SK-N-SH treated with all-trans-retinoic acid at 6 μM for 48 hours (cell line): ENCODE data around the gene TRIB2.

Experiments
- ARNTL ChIP-seq: fragments of 450-650 bp; formaldehyde crosslinking; IDR thresholded peaks from 2 replicates; pipeline ENCODE4 v1.5.0; 2020; ENCODE audit warnings: low read depth, mild to moderate bottlenecking, moderate library complexity, borderline replicate concordance
- ESRRG ChIP-seq: fragments of 250-450 bp; sonication (Bioruptor Pico); IDR thresholded peaks from 2 replicates; pipeline ENCODE4 v1.6.1; 2021; ENCODE audit warnings: mild to moderate bottlenecking
- GLIS3 ChIP-seq: fragments of 250-450 bp; sonication (Bioruptor Pico); IDR thresholded peaks from 2 replicates; pipeline ENCODE4 v1.5.0; 2020; ENCODE audit warnings: mild to moderate bottlenecking, moderate library complexity
- OSR1 ChIP-seq: fragments of 250-450 bp; sonication (Bioruptor Pico); IDR thresholded peaks from 2 replicates; pipeline ENCODE4 v1.8.0; 2022; ENCODE audit warnings: moderate library complexity, mild to moderate bottlenecking, inconsistent platforms
- SNAI2 ChIP-seq: fragments of 250-450 bp; sonication (Bioruptor Pico); IDR thresholded peaks from 2 replicates; pipeline ENCODE4 v1.5.0; 2020; ENCODE audit warnings: mild to moderate bottlenecking, moderate library complexity
- TOX ChIP-seq: fragments of 250-450 bp; sonication (Bioruptor Pico); IDR thresholded peaks from 2 replicates; pipeline ENCODE4 v1.8.0; 2021; ENCODE audit warnings: mild to moderate bottlenecking, moderate library complexity, borderline replicate concordance
- ZFP3 ChIP-seq: fragments of 250-450 bp; sonication (Bioruptor Pico); IDR thresholded peaks from 2 replicates; pipeline ENCODE4 v1.5.0; 2020; ENCODE audit warnings: mild to moderate bottlenecking, moderate library complexity
- ZFP30 ChIP-seq: fragments of 450-650 bp; formaldehyde crosslinking; IDR thresholded peaks from 2 replicates; pipeline ENCODE4 v1.5.0; 2022; ENCODE audit warnings: mild to moderate bottlenecking, moderate library complexity
- ZNF565 ChIP-seq: fragments of 450-650 bp; formaldehyde crosslinking; conservative IDR thresholded peaks from 2 replicates; pipeline ENCODE4 v1.5.0; 2020; ENCODE audit warnings: low read depth, mild to moderate bottlenecking, moderate library complexity
- ZNF70 ChIP-seq: fragments of 450-650 bp; formaldehyde crosslinking; IDR thresholded peaks from 2 replicates; pipeline ENCODE4 v1.5.0; 2020; ENCODE audit warnings: mild to moderate bottlenecking, moderate library complexity
- ZNF8 ChIP-seq: fragments of 450-650 bp; formaldehyde crosslinking; IDR thresholded peaks from 2 replicates; pipeline ENCODE4 v1.5.0; 2020; ENCODE audit warnings: mild to moderate bottlenecking, moderate library complexity
- TF ChIP-seq, protein P1 (sequence below): fragments of 250-450 bp; sonication (Bioruptor Pico); IDR thresholded peaks from 2 replicates; pipeline ENCODE4 v1.5.1; 2021; ENCODE audit warnings: mild to moderate bottlenecking, moderate library complexity
- TF ChIP-seq, protein P2 (sequence below): fragments of 250-450 bp; sonication (Bioruptor Pico); IDR thresholded peaks from 2 replicates; pipeline ENCODE4 v1.5.0; 2020; ENCODE audit warnings: mild to moderate bottlenecking, moderate library complexity

DNA sequence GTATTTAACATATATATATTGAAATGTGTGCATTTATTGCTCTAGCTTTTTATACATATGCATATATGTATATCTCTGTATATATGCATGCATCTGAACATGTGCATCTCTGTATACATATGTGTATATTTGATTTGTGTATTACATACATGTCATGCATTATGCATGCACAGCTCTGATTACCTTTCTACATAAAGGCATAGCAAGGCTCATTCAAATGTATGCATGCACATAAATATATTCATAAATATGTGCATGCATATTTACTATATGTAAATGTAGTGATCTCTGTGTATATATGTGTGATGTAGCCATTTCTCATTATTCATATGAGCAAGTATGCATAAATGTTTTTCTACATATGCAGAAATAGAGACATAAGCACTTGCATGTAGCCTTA, 64.6 kb downstream of the TRIB2 start:
- TF ChIP-seq, protein P1, sequence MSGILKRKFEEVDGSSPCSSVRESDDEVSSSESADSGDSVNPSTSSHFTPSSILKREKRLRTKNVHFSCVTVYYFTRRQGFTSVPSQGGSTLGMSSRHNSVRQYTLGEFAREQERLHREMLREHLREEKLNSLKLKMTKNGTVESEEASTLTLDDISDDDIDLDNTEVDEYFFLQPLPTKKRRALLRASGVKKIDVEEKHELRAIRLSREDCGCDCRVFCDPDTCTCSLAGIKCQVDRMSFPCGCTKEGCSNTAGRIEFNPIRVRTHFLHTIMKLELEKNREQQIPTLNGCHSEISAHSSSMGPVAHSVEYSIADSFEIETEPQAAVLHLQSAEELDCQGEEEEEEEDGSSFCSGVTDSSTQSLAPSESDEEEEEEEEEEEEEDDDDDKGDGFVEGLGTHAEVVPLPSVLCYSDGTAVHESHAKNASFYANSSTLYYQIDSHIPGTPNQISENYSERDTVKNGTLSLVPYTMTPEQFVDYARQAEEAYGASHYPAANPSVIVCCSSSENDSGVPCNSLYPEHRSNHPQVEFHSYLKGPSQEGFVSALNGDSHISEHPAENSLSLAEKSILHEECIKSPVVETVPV (CRISPR knock-in tag), result no peak
- TF ChIP-seq SNAI2 (CRISPR knock-in tag) (no peak), OSR1 (CRISPR knock-in tag) (no peak), ZNF70 (CRISPR knock-in tag) (no peak), ARNTL (CRISPR knock-in tag) (no peak), ZNF8 (CRISPR knock-in tag) (no peak), ZFP30 (CRISPR knock-in tag) (no peak), GLIS3 (CRISPR knock-in tag) (no peak), ESRRG (CRISPR knock-in tag) (no peak), ZNF565 (CRISPR knock-in tag) (no peak), TOX (CRISPR knock-in tag) (no peak), ZFP3 (CRISPR knock-in tag) (no peak)
- TF ChIP-seq, protein P2, sequence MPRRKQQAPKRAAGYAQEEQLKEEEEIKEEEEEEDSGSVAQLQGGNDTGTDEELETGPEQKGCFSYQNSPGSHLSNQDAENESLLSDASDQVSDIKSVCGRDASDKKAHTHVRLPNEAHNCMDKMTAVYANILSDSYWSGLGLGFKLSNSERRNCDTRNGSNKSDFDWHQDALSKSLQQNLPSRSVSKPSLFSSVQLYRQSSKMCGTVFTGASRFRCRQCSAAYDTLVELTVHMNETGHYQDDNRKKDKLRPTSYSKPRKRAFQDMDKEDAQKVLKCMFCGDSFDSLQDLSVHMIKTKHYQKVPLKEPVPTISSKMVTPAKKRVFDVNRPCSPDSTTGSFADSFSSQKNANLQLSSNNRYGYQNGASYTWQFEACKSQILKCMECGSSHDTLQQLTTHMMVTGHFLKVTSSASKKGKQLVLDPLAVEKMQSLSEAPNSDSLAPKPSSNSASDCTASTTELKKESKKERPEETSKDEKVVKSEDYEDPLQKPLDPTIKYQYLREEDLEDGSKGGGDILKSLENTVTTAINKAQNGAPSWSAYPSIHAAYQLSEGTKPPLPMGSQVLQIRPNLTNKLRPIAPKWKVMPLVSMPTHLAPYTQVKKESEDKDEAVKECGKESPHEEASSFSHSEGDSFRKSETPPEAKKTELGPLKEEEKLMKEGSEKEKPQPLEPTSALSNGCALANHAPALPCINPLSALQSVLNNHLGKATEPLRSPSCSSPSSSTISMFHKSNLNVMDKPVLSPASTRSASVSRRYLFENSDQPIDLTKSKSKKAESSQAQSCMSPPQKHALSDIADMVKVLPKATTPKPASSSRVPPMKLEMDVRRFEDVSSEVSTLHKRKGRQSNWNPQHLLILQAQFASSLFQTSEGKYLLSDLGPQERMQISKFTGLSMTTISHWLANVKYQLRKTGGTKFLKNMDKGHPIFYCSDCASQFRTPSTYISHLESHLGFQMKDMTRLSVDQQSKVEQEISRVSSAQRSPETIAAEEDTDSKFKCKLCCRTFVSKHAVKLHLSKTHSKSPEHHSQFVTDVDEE (CRISPR knock-in tag), result no peak
